K562 (cell line): ENCODE results near the gene SPATA21. TPM values are rescaled to one million over a fixed set of nuclear protein-coding genes. Genes with fewer than 3 reads are reported as not detected.

Source experiments
- ASH1L ChIP-seq: fragments of 450-650 bp; IDR thresholded peaks from 2 replicates; pipeline ENCODE4 v1.6.1; 2018; ENCODE audit warnings: borderline replicate concordance, mild to moderate bottlenecking, low read depth; ENCODE audit not compliant: partially characterized antibody
- BCOR ChIP-seq: fragments of 450-650 bp; IDR thresholded peaks from 2 replicates; pipeline ENCODE4 v1.6.1; 2016
- BHLHE40 ChIP-seq: IDR thresholded peaks from 2 replicates; pipeline ENCODE4 v1.6.1; 2011; ENCODE audit warnings: low read length, improper control_type of control experiment
- BRD9 ChIP-seq: fragments of 450-650 bp; IDR thresholded peaks from 2 replicates; pipeline ENCODE4 v1.6.1; 2018; ENCODE audit warnings: low read depth; ENCODE audit not compliant: partially characterized antibody
- CAMTA2 ChIP-seq: fragments of 250-450 bp; sonication (Bioruptor Pico); conservative IDR thresholded peaks from 2 replicates; pipeline ENCODE4 v1.5.1; 2022
- ELF4 ChIP-seq: fragments of 450-650 bp; formaldehyde crosslinking; IDR thresholded peaks from 2 replicates; pipeline ENCODE4 v1.4.0; 2022; ENCODE audit warnings: missing genetic modification characterization
- FOXJ3 ChIP-seq: sonication (generic); formaldehyde crosslinking; IDR thresholded peaks from 2 replicates; pipeline ENCODE4 v1.4.0; 2020; ENCODE audit warnings: mild to moderate bottlenecking, missing genetic modification reagents
- POLR2B ChIP-seq: fragments of 450-650 bp; IDR thresholded peaks from 2 replicates; pipeline ENCODE4 v1.6.1; 2018; ENCODE audit warnings: low read depth; ENCODE audit not compliant: partially characterized antibody
- SIN3B ChIP-seq: fragments of 450-650 bp; IDR thresholded peaks from 2 replicates; pipeline ENCODE4 v1.6.1; 2017; ENCODE audit warnings: low read depth, mild to moderate bottlenecking, moderate library complexity
- SMAD4 ChIP-seq: fragments of 250-450 bp; sonication (Bioruptor Pico); conservative IDR thresholded peaks from 2 replicates; pipeline ENCODE4 v1.8.0; 2021; ENCODE audit warnings: inconsistent platforms, mild to moderate bottlenecking, moderate library complexity
- ZFX ChIP-seq: sonication (generic); formaldehyde crosslinking; IDR thresholded peaks from 2 replicates; pipeline ENCODE4 v1.8.0; 2022; ENCODE audit warnings: mild to moderate bottlenecking, missing genetic modification reagents, moderate library complexity
- ZNF431 ChIP-seq: sonication (generic); formaldehyde crosslinking; IDR thresholded peaks from 2 replicates; pipeline ENCODE4 v1.8.0; 2022; ENCODE audit warnings: mild to moderate bottlenecking, missing genetic modification reagents
- ZNF57 ChIP-seq: fragments of 450-650 bp; formaldehyde crosslinking; IDR thresholded peaks from 2 replicates; pipeline ENCODE4 v1.4.0; 2020; ENCODE audit warnings: mild to moderate bottlenecking, moderate library complexity
- ZNF644 ChIP-seq: fragments of 200-800 bp; sonication (Bioruptor generic); IDR thresholded peaks from 2 replicates; pipeline ENCODE4 v1.6.1; 2016; ENCODE audit warnings: low read depth, missing genetic modification characterization, missing compliant biosample characterization
- ZNF668 ChIP-seq: fragments of 250-450 bp; sonication (Bioruptor Pico); IDR thresholded peaks from 2 replicates; pipeline ENCODE4 v1.8.0; 2022; ENCODE audit warnings: mild to moderate bottlenecking, inconsistent platforms
- polyA plus RNA-seq, 8 experiments: library from polyadenylated mRNA; depleted of rRNA in 4 of 8; stranded (reverse) in 5 of 8; unstranded in 3 of 8; fragments of >200 nt; fragmentation: Nextera tagmentation in 2 of 8; fragmentation: Illumina TruSeq in 1 of 8; extraction: Ambion mirVana in 2 of 8; extraction: Trizol in 1 of 8; gene quantifications; 2 replicates each; pipeline versions ENCODE4 v1.2.1 to v1.2.3, GENCODE V29; 2011 to 2014; ENCODE audit warnings: inconsistent platforms in 1 of 8, missing spikeins in 1 of 8
- total RNA-seq, 7 experiments: library from RNA; depleted of rRNA in 6 of 7; stranded (reverse); fragments of >200 nt in 6 of 7; fragmentation: Illumina TruSeq in 2 of 7; extraction: Trizol in 2 of 7; gene quantifications; 2 replicates each; pipeline versions ENCODE4 v1.2.1 to v1.2.3, GENCODE V29; 2011 to 2021; ENCODE audit warnings: low replicate concordance in 1 of 7
- TF ChIP-seq, protein P1 (sequence below): IDR thresholded peaks from 2 replicates; pipeline ENCODE4 v1.6.1; 2012; ENCODE audit warnings: low read depth, low read length, improper control_type of control experiment, borderline replicate concordance
- TF ChIP-seq, protein P2 (sequence below): fragments of 450-650 bp; formaldehyde crosslinking; IDR thresholded peaks from 2 replicates; pipeline ENCODE4 v1.4.0; 2020; ENCODE audit warnings: mild to moderate bottlenecking, moderate library complexity
- TF ChIP-seq, protein P3 (sequence below): fragments of 450-650 bp; IDR thresholded peaks from 2 replicates; pipeline ENCODE4 v1.6.1; 2016; ENCODE audit warnings: low read depth

SPATA21 gene
- total and polyA plus RNA-seq, 9 of the 15 experiments (the other 6 are each of a cell fraction or from before 2014, with no cell fraction given): 0.10 to 0.36 (median 0.13) TPM; not detected in 3

DNA sequence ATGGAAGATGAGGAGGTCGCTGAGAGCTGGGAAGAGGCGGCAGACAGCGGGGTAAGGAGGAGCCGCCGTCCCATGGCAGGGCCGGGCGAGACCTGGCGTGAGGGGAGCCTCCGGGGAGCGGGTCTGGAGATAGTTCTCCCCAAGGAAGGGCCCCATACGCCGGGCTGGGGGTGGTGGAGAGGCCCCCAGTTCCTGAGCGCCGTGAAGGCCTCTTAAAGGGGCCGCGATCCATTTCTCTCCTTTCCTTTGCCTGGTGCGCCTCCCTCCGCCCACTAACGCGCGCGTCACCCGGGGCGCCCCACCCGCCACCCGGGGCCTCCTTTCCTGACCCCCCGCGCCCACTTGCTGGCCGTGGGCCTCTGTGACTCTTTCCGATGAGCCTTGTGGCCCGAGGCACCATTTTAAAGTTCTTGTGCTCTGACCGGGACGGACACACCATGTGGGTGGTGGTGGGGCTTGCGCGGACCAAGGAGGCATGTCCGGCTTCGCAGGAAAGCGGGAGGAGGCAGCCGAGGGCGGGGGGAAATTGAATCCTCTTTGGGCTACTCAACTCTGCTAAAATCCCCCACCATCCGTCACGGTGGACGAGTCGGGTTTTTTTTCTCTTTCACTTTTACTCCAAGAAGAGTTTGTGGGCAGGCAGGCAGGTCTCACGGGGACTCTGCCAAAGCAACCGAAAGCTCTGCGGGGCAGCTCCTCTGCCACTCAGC is 69.8 kb downstream of the SPATA21 start (continued):
- TF ChIP-seq, protein P1, sequence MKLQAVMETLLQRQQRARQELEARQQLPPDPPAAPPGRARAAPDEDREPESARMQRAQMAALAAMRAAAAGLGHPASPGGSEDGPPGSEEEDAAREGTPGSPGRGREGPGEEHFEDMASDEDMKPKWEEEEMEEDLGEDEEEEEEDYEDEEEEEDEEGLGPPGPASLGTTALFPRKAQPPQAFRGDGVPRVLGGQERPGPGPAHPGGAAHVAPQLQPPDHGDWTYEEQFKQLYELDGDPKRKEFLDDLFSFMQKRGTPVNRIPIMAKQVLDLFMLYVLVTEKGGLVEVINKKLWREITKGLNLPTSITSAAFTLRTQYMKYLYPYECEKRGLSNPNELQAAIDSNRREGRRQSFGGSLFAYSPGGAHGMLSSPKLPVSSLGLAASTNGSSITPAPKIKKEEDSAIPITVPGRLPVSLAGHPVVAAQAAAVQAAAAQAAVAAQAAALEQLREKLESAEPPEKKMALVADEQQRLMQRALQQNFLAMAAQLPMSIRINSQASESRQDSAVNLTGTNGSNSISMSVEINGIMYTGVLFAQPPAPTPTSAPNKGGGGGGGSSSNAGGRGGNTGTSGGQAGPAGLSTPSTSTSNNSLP: no peak
- TF ChIP-seq ZFX (peak; percentile 100), POLR2B (peak; percentile 95), BHLHE40 (no peak), SIN3B (peak; percentile 91), ASH1L (no peak), ELF4 (CRISPR knock-in tag) (no peak), ZNF668 (CRISPR knock-in tag) (no peak), CAMTA2 (CRISPR knock-in tag) (no peak; the same call in 1 of the 2 replicates), FOXJ3 (no peak), BCOR (0 out of 2 replicates have a peak, but pooled peaks have one; percentile 38), ZNF57 (CRISPR knock-in tag) (no peak), SMAD4 (no peak), ZNF431 (no peak), BRD9 (no peak), ZNF644 (tag) (no peak)
- TF ChIP-seq, protein P2, sequence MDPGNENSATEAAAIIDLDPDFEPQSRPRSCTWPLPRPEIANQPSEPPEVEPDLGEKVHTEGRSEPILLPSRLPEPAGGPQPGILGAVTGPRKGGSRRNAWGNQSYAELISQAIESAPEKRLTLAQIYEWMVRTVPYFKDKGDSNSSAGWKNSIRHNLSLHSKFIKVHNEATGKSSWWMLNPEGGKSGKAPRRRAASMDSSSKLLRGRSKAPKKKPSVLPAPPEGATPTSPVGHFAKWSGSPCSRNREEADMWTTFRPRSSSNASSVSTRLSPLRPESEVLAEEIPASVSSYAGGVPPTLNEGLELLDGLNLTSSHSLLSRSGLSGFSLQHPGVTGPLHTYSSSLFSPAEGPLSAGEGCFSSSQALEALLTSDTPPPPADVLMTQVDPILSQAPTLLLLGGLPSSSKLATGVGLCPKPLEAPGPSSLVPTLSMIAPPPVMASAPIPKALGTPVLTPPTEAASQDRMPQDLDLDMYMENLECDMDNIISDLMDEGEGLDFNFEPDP (CRISPR knock-in tag): no peak
- TF ChIP-seq, protein P3, sequence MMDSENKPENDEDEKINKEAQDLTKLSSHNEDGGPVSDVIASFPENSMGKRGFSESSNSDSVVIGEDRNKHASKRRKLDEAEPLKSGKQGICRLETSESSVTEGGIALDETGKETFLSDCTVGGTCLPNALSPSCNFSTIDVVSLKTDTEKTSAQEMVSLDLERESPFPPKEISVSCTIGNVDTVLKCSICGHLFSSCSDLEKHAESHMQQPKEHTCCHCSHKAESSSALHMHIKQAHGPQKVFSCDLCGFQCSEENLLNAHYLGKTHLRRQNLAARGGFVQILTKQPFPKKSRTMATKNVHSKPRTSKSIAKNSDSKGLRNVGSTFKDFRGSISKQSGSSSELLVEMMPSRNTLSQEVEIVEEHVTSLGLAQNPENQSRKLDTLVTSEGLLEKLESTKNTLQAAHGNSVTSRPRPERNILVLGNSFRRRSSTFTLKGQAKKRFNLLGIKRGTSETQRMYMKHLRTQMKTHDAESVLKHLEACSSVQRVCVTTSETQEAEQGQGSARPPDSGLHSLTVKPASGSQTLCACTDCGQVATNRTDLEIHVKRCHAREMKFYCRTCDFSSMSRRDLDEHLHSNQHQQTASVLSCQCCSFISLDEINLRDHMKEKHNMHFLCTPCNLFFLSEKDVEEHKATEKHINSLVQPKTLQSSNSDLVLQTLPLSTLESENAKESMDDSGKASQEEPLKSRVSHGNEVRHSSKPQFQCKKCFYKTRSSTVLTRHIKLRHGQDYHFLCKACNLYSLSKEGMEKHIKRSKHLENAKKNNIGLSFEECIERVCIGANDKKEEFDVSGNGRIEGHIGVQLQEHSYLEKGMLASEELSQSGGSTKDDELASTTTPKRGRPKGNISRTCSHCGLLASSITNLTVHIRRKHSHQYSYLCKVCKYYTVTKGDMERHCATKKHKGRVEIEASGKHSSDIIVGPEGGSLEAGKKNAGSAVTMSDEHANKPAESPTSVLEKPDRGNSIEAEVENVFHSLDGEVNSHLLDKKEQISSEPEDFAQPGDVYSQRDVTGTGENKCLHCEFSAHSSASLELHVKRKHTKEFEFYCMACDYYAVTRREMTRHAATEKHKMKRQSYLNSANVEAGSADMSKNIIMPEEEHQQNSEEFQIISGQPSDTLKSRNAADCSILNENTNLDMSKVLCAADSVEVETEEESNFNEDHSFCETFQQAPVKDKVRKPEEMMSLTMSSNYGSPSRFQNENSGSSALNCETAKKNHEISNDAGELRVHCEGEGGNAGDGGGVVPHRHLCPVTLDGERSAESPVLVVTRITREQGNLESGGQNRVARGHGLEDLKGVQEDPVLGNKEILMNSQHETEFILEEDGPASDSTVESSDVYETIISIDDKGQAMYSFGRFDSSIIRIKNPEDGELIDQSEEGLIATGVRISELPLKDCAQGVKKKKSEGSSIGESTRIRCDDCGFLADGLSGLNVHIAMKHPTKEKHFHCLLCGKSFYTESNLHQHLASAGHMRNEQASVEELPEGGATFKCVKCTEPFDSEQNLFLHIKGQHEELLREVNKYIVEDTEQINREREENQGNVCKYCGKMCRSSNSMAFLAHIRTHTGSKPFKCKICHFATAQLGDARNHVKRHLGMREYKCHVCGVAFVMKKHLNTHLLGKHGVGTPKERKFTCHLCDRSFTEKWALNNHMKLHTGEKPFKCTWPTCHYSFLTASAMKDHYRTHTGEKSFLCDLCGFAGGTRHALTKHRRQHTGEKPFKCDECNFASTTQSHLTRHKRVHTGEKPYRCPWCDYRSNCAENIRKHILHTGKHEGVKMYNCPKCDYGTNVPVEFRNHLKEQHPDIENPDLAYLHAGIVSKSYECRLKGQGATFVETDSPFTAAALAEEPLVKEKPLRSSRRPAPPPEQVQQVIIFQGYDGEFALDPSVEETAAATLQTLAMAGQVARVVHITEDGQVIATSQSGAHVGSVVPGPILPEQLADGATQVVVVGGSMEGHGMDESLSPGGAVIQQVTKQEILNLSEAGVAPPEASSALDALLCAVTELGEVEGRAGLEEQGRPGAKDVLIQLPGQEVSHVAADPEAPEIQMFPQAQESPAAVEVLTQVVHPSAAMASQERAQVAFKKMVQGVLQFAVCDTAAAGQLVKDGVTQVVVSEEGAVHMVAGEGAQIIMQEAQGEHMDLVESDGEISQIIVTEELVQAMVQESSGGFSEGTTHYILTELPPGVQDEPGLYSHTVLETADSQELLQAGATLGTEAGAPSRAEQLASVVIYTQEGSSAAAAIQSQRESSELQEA: no peak
